Placental pericyte (primary cell): ENCODE data around the gene TRIM50. TPM values are rescaled to one million over a fixed set of nuclear protein-coding genes. Genes with fewer than 3 reads are reported as not detected.

Experiments used
- small RNA-seq: library from RNA; depleted of rRNA; stranded (forward); fragments of <200 nt; gene quantifications from one replicate; pipeline ENCODE3, GENCODE V24; 2012; ENCODE audit warnings: low replicate concordance
- total RNA-seq: library from RNA; depleted of rRNA; stranded (reverse); fragments of >200 nt; gene quantifications from 2 replicates; pipeline ENCODE4 v1.2.3, GENCODE V29; 2012

The TRIM50 gene
- total RNA-seq = not detected in 2 replicates

GRCh38 chr7:73327922-73328321 is at the start of gene TRIM50, which contains the start of gene FKBP6:
TSS of gene TRIM50 (minus strand) at chr7:73328082. CDS start at chr7:73324787, 3,295 bp downstream.
TSS of gene FKBP6 (plus strand) at chr7:73328161. CDS start at chr7:73328429, 268 bp downstream.

GRCh38 chr7:73308665-73309214 is 19.1 kb downstream of the TRIM50 start, which contains the start of gene NSUN5:
TSS of gene NSUN5 (minus strand) at chr7:73308826. CDS start at chr7:73308790, 36 bp downstream.

Small RNA genes lying within 50 kb of the gene (small RNA-seq; reads per million reads assigned to genes)
- not detected for gene RNU6-1080P

Other genes with a start within 250 kb of the TRIM50 start
- gene SPDYE9, start 242.0 kb downstream of the TRIM50 start, total RNA-seq = not detected in 2 replicates
- gene NSUN5, start 19.3 kb downstream of the TRIM50 start, total RNA-seq = 21.4 and 26.6 TPM in 2 replicates
- gene FKBP6, start 79 bp upstream of the TRIM50 start, total RNA-seq = not detected in 2 replicates
- 1.0 and 1.5 TPM in 2 replicates for gene FZD9, start 105.7 kb upstream of the TRIM50 start, total RNA-seq
- 57.3 and 72.7 TPM in 2 replicates for gene BAZ1B, start 194.2 kb upstream of the TRIM50 start, total RNA-seq
- 47.2 and 48.6 TPM in 2 replicates for gene BCL7B, start 229.6 kb upstream of the TRIM50 start, total RNA-seq